ENCODE results near the gene PLPPR5.
A peak's percentile ranks its signal among the peaks of the same experiment; 100 is the strongest.

PLPPR5 gene

GRCh38 chr1:98969798-98970490 is 34.7 kb downstream of the PLPPR5 start:
- no peak for TF ChIP-seq CTCF (IDR thresholded peaks at IDR 0.05; ENCODE audit: insufficient read depth, low read depth, low read length, missing control alignments)

GRCh38 chr1:98967122-98967521 is 37.5 kb downstream of the PLPPR5 start:
- H3K4me3 ChIP-seq (ENCODE audit: low read length): no peak overlapping the region
- DNase-seq (ENCODE audit: low read depth): no peak
- no peak for TF ChIP-seq CTCF (IDR thresholded peaks at IDR 0.05; ENCODE audit: insufficient read depth, low read depth, low read length, missing control alignments)

More at GRCh38 chr1:98969798-98970490, 34.7 kb downstream of the PLPPR5 start:
- no peak overlapping the region for H3K4me3 ChIP-seq (ENCODE audit: low read length)
- DNase-seq (ENCODE audit: low read depth): no peak

- DNase-seq (ENCODE audit: low read depth): peak; percentile 54
- H3K4me3 ChIP-seq (ENCODE audit: low read length): no peak overlapping the region
Measured at GRCh38 chr1:98965394-98965793, 39.3 kb downstream of the PLPPR5 start.

GRCh38 chr1:98964198-98964597 is 40.5 kb downstream of the PLPPR5 start:
- no peak for DNase-seq (ENCODE audit: low read depth)
- no peak overlapping the region for H3K4me3 ChIP-seq (ENCODE audit: low read length)
- no peak for TF ChIP-seq CTCF (IDR thresholded peaks at IDR 0.05; ENCODE audit: insufficient read depth, low read depth, low read length, missing control alignments)

More at GRCh38 chr1:98965394-98965793, 39.3 kb downstream of the PLPPR5 start:
- no peak for TF ChIP-seq CTCF (IDR thresholded peaks at IDR 0.05; ENCODE audit: insufficient read depth, low read depth, low read length, missing control alignments)

- no peak for DNase-seq (ENCODE audit: low read depth)
- TF ChIP-seq CTCF (IDR thresholded peaks at IDR 0.05; ENCODE audit: insufficient read depth, low read depth, low read length, missing control alignments): no peak
- no peak overlapping the region for H3K4me3 ChIP-seq (ENCODE audit: low read length)
Measured at GRCh38 chr1:98963064-98963758, 41.5 kb downstream of the PLPPR5 start.

GRCh38 chr1:98962156-98962555 is 42.5 kb downstream of the PLPPR5 start:
- peak; percentile 6 for DNase-seq (ENCODE audit: low read depth)
- TF ChIP-seq CTCF (IDR thresholded peaks at IDR 0.05; ENCODE audit: insufficient read depth, low read depth, low read length, missing control alignments): no peak
- H3K4me3 ChIP-seq (ENCODE audit: low read length): no peak overlapping the region
